Measurements from ENCODE around the gene IL1RAP.

DNA sequence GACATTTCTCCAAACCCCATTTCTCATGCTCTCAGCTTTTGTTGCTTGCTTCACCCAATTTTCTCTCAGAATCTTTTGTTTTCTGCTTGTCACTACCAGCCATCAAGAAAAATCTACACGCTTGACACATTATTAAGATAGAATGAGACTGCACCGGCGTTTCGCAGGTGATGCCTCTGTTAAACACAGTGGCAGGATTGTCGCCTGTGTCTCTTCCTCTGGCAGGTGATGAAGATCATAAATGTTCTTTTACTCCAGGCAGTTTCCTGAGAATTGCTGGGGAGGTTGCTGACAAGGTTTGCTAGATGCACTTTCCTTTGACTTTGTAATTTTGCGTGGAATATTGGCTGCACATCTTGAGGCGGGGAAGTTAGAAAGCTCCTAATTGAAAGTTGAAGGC, 75.4 kb downstream of the IL1RAP start:
- TF ChIP-seq, protein P1, sequence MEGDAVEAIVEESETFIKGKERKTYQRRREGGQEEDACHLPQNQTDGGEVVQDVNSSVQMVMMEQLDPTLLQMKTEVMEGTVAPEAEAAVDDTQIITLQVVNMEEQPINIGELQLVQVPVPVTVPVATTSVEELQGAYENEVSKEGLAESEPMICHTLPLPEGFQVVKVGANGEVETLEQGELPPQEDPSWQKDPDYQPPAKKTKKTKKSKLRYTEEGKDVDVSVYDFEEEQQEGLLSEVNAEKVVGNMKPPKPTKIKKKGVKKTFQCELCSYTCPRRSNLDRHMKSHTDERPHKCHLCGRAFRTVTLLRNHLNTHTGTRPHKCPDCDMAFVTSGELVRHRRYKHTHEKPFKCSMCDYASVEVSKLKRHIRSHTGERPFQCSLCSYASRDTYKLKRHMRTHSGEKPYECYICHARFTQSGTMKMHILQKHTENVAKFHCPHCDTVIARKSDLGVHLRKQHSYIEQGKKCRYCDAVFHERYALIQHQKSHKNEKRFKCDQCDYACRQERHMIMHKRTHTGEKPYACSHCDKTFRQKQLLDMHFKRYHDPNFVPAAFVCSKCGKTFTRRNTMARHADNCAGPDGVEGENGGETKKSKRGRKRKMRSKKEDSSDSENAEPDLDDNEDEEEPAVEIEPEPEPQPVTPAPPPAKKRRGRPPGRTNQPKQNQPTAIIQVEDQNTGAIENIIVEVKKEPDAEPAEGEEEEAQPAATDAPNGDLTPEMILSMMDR (IDR thresholded peaks at IDR 0.05; ENCODE audit: insufficient read depth, low read length), result no peak
- no peak for TF ChIP-seq POLR2AphosphoS5 (IDR thresholded peaks at IDR 0.05; ENCODE audit: low read depth)
